ENCODE results near the gene TCL1B. TPM values are rescaled to one million over a fixed set of nuclear protein-coding genes. Genes with fewer than 3 reads are reported as not detected.

TCL1B gene
- total RNA-seq, 1 experiment from 2014 or later, result 3.6 TPM

- Mint-ChIP-seq H3K27ac (no peak overlapping the region), H3K4me1 (peaks cover 42 to 43% of the 10 kb centered on the region in 2 experiments), H3K4me3 (no peak overlapping the region), H3K36me3 (ENCODE audit: insufficient read depth in 1 of 3, low read depth in 3 of 3) (0 out of 7 replicates have a peak, but pooled peaks cover 0 to 3% (median 0%) of the 10 kb centered on the region in 3 experiments), H3K27me3 (ENCODE audit: low read depth) (peaks cover 98% of the 10 kb centered on the region), H3K9me3 (no peaks in the 10 kb centered on the region; a peak in 2 of 5 replicates)
- H3K56ac ChIP-seq (ENCODE audit: insufficient read length, low read depth, low read length), result no peak overlapping the region
- no peak overlapping the region for H3K18ac ChIP-seq (ENCODE audit: insufficient read length, low read depth, low read length)
- no peaks in the 10 kb centered on the region; the same call in 1 of the 2 replicates for H3K4me1 ChIP-seq (ENCODE audit: insufficient read depth, low read length)
- no peak overlapping the region for H2BK120ac ChIP-seq (ENCODE audit: low read depth, low read length, poor library complexity, severe bottlenecking)
- H3K14ac ChIP-seq (ENCODE audit: insufficient read depth, low read length), result no peak overlapping the region
- no peak overlapping the region for H3T11ph ChIP-seq (ENCODE audit: low read length)
- H4K5ac ChIP-seq (ENCODE audit: insufficient read length, low read depth, low read length), result no peak overlapping the region
- H4K8ac ChIP-seq (replicated peaks; ENCODE audit: insufficient read length, low read depth, low read length), result no peak overlapping the region
- no peak overlapping the region for H2AFZ ChIP-seq (ENCODE audit: low read length)
- H4K20me1 ChIP-seq (ENCODE audit: control insufficient read depth, insufficient read depth, insufficient read length), result peaks cover 2% of the 10 kb centered on the region
- H2BK5ac ChIP-seq (ENCODE audit: insufficient read length, low read length), result no peak overlapping the region
- no CpG with 5 or more reads among the region's 7 CpGs for WGBS (ENCODE audit: extremely low coverage, insufficient read length, low lambda C conversion rate)
- H3K23me2 ChIP-seq (ENCODE audit: insufficient read length, low read depth, low read length, poor library complexity, severe bottlenecking), result no peaks in the 10 kb centered on the region
- H2BK20ac ChIP-seq (ENCODE audit: low read depth, low read length, poor library complexity, severe bottlenecking), result no peak overlapping the region
- H4K91ac ChIP-seq (ENCODE audit: insufficient read length, low read depth, low read length), result no peak overlapping the region
- H3K9ac ChIP-seq (ENCODE audit: extremely low read depth, insufficient read length, low read length), result no peak overlapping the region
- no peak overlapping the region for H2BK12ac ChIP-seq (ENCODE audit: insufficient read length, low read depth, low read length)
- no peak overlapping the region for H3K4ac ChIP-seq (ENCODE audit: low read depth, low read length)
- no peaks in the 10 kb centered on the region for H3K79me2 ChIP-seq (ENCODE audit: insufficient read depth, low read length)
- no peaks in the 10 kb centered on the region for H3K79me1 ChIP-seq (ENCODE audit: insufficient read depth, low read depth, low read length, poor library complexity, severe bottlenecking)
- H3K23ac ChIP-seq (ENCODE audit: insufficient read length, low read depth, low read length), result no peak overlapping the region
- no peak for DNase-seq
- H3K4me2 ChIP-seq (ENCODE audit: insufficient read depth, insufficient read length, low read length), result no peak overlapping the region
- H3K27me3 ChIP-seq (ENCODE audit: insufficient read depth, low read length), result peaks cover 38% of the 10 kb centered on the region
- no peak overlapping the region for H2BK15ac ChIP-seq (ENCODE audit: low read depth, low read length)
- H3K27ac ChIP-seq (ENCODE audit: insufficient read length, low read depth, low read length), result no peak overlapping the region
- H2AK5ac ChIP-seq (ENCODE audit: insufficient read length, low read length), result no peak overlapping the region
- TF ChIP-seq CTCF (conservative IDR thresholded peaks at IDR 0.05), result no peak
- no peaks in the 10 kb centered on the region for H3K9me3 ChIP-seq (ENCODE audit: control insufficient read depth, low read depth, low read length)
Observed at GRCh38 chr14:95697764-95698163, 11.5 kb downstream of the TCL1B start.
